HG02870 (cell line): ENCODE results near the gene GSG1.
"Not testable (repeated sequence)": the region's sequence is repeated elsewhere in the genome, so short reads cannot be mapped to it uniquely, and the experiment has no call there.

ENCODE experiments used
- ATAC-seq: cut with Tn5 transposase; IDR thresholded peaks from one replicate; pipeline ENCODE4 v1.9.1; 2021; ENCODE audit warnings: mild to moderate bottlenecking, moderate library complexity; ENCODE audit not compliant: unreplicated experiment

The GSG1 gene

DNA sequence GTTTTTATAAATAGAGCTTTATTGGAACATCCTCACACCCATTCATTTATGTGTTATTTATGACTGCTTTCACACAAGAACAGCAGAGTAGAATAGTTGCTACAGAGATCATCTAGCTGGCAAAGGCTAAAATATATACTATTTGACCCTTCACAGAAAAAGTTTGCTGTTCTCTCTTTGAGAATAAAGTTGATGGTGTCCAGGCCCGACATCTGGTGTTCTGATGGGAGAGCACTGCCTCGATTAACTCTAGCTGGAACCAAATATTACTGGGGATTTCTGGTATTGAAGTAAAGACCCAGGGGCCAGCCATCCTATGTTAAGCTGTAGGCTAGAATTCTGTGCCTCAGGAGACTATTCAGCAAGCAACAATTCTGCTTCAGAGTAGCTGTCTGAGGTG is 37.5 kb downstream of the GSG1 start:
- no peak for ATAC-seq

DNA sequence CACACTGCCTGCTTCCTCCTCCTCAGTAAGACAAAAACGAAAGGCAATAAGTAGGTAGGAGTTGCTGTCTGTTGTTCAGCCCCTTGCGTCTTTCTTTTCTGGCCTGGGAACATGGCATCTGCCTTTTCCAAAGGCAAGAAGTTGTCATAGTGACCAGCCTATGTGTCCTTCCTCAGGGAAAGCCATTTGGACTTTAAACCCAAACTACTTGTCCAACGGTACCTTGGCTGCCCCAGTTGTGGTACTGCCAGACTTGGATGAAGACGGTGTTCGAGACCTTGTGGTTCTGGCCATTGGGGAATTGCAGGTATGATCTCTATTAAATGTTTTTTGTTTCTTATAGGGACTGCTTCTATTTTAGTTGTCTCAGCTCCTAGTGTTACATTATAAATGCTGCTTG is 40.8 kb downstream of the GSG1 start:
- ATAC-seq = no peak

DNA sequence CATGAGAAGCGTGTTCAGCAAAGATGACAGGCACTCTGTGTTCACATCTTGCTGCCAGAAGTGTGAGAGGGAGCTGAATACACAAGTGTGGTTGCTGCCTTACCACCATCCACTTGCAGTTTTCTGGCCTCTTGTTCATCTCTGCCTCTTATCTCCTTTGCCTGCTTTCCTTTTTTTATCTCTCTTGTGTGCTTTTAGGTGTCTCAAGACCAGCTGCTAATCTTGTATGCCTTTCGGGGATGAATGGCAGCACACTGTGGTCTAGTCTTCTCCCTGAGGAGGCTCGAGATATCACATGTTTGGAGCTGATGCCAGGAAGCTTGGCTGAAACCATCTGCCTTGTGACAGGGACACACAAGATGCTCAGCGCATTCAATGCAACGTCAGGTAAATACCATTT is 42.1 kb downstream of the GSG1 start:
- ATAC-seq = no peak

DNA sequence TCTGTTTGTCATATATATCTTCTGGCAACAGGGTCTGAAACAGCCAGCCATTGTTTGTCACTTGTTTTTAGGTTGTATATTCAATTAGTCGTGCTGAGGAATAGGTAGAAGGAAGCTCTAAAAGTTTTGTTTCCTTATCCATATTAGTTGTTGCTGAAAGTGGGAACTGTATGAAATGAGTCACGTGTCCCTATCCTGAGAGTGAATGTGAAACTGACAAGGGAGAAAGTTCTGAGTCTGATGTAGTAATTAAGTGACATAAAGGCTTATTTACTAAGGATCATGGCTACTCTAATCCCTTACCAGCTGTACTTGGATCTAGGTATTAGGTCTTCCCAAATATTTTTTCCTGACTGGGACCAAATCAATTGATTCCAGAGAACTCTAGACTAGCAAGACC is 42.9 kb downstream of the GSG1 start:
- no peak for ATAC-seq

DNA sequence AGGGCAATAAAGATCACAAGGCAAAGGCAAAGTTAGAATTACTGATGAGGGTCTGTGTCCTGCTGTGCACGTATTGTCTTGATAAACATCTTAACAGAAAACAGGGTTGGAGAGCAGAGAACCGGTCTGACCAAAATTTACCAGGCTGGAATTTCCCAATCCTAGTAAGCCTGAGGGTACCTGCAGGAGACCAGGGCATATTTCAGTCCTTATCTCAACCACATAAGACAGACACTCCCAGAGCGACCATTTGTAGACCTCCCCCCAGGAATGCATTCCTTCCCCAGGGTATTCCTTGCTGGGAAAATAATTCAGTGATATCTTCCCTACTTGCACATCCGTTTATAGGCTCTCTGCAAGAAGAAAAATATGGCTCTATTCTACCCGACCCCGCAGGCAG is 49.9 kb downstream of the GSG1 start:
- ATAC-seq = not testable (repeated sequence)

DNA sequence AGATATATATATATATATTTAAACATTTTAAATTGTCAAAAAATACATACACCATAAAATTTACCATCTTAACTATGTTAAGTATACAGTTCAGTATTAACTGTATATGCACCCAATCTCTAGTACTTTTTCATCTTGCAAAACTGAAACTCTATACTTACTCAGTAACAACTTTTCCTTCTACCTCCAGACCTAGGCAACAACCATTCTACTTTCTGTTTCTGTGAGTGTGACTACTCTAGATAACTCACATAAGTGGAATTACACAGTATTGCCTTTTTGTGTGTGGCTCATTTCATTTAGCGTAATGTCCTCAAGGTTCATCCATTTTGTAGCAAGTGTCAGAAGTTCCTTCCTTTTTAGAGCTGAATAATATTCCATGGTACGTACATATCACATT is 51.0 kb downstream of the GSG1 start:
- no peak for ATAC-seq

DNA sequence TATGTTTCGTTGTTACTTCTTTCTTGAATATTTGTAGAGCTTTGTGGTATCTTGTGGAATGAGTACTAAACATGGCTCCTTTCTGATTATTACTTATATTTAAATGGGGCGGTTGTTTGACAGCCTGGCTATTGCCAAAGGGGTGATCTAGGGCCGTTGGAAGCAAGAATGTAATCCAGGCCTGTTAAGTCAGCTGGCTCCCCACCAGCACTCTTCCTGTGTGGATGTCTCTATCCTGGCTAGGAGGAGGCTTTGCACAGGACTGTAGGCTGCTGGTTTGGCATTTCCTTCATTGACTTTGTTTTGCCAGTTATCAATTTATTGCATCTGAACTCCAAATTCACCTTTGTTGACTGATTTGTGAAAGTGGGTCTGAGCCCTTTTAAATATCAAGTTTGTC is 53.7 kb downstream of the GSG1 start:
- no peak for ATAC-seq

DNA sequence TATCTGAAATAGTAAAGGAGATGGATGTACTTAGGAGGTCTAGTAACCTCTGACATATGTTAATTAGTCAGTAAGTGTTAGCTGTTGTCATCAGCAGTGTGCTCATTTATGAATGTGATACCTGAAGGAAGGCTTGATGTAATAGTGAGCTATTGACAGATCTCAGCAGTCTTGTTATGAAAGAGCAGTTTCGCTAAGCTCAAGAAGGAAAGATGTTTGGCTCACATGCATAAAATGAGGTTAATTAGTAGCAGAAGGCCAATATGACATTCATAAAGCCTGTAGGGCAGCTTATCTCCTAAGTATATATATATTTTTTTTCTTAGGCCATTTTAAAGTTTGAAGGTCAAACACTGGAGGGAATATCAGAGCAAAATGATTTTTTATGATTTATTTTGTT is 56.5 kb downstream of the GSG1 start:
- ATAC-seq = peak; percentile 37

DNA sequence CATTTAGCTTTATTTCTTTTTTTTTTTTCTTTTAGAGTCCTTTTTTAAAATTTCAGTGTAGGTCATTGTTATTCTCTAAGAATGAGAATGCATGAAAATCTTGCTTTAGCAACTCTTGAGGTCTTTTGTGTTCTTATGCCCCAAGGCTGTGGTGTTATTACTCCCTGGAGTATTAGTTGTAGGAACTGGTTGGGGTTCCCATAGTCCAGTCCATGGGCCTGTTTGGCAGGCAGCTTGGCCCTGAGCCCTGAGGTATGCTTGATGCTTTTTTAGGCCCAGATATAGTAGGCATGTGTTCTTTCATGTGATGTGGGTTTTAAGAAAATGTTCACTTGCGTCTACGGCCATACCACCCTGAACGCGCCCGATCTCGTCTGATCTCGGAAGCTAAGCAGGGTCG is 57.7 kb downstream of the GSG1 start:
- ATAC-seq = no peak

DNA sequence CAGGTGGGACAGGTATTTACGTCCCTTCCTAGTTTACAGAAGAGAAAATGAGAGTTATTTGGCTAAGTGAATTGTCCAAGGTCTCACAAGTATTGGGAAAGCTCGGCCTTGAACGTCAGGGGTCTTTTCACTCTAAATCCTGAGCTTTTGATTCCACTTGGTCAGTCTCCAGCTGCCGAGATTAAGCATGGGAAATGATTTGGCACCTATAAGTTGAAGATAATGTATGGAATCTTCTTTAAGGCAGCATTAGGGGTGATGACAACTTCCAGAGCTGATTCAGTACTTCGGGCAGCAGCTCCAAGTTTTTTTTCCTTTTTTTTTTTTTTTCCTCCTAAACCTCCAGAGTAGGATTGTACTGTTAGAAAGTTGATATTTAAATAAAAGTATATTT is 58.6 kb downstream of the GSG1 start:
- no peak for ATAC-seq

DNA sequence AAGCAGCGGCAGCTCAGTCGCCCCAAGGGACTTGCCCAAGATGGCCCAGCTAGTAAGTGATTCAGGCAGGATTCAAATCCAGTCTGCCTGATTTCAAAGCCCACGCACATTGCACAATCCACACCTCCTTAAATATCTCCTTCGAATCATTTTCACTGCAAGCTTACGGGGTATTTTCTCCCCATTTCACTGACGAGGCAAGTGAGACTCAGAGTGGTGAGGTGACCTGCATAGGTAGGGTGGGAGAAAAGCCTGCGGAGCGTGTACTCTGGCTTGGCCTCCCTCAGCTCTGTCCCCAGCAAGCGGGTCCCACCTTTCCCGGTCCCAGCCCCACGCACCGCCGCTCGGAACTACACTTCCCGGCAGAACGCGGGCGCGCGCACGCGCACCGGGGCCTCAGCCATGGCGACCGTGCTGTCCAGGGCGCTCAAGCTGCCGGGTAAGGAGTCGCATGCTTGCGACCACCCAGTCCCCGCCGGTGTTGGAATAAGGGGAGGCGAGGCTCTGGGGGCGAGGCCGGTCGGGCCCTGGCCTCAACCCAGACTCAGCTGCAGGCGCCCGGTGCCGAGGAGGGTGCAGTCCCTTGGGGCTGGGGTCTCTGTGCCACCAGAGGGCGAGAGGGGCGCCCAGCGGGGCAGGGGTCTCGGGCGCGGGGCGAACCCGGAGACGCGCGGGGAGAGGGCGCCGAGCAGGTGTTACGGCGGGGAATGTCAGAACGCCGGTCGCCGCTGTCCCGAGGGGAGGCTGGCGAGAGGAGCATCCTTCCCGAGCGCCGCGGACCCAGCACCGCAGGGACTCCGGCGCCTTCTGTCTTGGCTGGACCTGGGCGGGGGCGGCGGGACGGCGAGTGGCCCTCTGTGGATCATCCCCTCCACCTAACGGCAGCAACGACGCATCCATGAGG is 59.2 kb downstream of the GSG1 start, which contains the start of gene FAM234B:
Gene FAM234B, plus strand, starts transcription at position 380 of the 904 bp plus-strand sequence. Its CDS starts 23 bp downstream, at position 403.
- peak; percentile 78 for ATAC-seq

DNA sequence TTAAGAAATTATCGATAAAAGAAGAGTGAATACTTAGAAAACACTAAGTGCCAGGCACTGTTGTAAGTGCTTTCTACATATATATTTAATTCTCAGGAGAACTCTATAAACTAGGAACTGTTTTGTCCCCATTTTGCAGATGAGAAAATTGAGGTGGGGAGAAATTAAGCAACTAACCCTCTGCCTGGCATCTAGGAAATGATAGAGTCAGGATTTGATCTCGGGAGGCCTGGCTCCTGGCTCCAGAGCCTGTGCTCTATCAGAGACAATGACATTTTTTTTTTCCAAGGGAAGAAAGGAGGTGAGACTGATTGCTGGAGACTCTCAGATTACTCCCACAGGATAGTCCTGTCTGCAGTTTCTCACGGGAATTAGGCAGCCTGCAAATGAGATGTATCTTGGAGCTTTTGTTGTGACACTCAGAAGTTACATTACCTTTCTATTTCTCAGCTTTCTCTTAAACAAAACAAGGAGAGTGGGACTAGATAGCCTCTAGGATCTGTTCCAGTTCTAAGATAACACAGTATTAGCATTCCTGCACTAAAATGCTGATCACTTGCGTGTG is 60.7 kb downstream of the GSG1 start:
- no peak for ATAC-seq

DNA sequence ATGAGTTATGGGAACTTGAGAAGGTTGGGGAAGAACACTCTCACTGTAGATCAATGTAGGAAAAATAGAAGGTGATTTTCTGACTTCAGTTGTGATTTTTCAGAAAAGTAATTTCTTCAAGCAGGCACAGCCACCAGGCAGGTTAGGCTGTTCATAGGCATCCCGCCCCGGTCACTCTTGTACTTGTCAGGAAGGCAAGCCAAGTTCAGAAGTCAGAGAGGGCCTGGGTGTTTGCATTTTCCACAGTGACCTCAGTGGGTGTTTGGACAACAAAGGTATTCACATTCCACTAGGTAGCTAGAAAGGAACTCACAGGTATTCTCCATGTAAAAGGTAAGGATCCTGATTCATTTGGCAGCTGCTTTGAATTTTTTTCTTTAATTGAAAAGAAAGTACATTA is 62.2 kb downstream of the GSG1 start:
- ATAC-seq = no peak

DNA sequence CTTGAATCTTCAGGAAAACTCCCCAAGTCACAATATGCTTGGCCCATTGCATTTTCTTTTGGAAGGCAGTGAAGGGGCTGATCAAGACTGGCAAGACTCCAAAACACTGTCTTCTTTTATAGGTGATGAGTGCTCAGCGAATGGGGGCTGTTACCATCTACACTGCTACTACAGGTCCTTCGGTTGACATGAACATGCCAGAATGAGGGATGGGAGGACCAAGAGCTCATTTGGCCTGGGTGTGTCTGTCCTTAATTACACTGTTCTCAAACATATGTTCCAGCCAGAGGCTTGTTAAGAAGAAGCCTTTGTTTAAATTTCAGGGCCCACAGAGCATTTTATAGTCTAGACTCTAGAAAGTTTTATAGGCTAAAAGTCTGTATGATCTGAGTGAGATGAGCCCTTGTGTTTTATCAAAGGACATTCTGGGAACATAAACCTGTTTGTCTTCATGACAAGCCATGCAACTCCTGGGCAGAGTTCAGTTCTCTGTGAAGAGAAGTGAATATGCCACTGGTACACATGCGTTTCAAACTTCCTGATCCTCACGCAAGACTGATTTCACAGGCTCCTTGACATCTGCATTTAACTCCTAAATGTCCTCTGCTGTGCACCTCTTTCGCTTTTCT is 64.0 kb downstream of the GSG1 start:
- no peak for ATAC-seq

DNA sequence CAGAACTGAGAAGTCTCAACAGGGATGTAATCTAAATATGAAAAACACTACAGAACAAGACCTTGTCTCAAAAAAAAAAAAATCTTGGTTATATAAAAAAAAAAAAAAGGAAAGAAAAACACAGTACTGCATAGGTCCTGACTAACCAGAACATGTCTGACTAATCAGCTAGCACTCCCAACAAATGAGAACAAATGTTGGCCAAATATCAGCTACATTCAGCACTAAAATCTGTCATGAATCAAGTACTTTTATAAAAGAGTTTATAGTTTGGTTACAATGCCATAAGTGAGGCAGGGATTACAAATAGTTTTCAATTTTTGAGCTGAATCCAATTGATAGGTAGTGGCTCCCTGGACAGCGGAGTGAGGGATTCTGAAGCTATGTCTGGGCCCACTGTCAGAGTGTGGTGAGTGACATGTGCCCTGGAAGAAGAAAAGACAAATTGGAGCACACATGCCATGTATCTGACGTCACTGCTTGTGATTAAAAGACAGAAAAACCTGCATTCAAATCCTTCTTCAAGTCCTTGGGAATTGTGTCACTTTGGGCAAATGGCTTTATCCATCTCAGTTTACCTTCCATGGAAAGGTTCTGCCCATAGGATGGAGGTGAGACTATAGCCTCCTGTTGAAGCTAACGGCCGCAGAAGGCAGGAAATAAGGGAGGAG is 64.8 kb downstream of the GSG1 start:
- ATAC-seq = no peak

DNA sequence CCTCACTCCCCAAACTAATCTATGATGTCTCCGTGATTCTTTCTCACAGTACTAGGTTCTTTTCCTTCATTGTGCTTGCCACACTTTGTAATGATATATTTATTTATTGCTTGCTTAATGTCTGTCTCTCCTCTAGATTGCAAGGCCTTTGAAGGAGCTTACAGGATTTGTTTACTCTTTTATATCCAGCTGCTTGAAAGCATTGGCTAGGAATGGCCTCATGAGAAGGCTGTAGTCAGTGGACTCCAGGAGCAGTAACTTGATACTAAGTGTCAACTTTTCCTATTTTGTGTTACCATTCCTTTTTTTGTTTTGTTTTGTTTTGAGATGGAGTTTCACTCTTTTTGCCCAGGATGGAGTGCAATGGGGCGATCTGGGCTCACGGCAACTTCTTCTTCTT is 66.6 kb downstream of the GSG1 start:
- ATAC-seq = no peak

DNA sequence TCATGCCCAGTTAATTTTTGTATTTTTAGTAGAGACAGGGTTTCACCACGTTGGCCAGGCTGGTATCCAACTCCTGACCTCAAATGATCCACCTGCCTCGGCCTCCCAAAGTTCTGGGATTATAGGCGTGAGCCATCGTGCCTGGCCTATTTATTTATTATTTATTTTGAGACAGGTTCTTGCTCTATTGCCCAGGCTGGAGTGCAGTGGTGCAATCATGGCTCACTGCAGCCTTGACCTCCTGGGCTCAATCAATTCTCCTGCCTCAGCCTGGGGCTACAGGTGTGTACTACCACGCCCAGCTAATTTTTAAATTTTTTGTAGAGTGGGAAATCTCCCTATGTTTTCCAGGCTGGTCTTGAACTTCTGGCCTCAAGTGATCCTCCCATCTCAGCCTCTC is 68.1 kb downstream of the GSG1 start:
- ATAC-seq = not testable (repeated sequence)
